ENCODE results near the gene GPRIN1.
A peak's percentile ranks its signal among the peaks of the same experiment; 100 is the strongest.

The GPRIN1 gene

DNA sequence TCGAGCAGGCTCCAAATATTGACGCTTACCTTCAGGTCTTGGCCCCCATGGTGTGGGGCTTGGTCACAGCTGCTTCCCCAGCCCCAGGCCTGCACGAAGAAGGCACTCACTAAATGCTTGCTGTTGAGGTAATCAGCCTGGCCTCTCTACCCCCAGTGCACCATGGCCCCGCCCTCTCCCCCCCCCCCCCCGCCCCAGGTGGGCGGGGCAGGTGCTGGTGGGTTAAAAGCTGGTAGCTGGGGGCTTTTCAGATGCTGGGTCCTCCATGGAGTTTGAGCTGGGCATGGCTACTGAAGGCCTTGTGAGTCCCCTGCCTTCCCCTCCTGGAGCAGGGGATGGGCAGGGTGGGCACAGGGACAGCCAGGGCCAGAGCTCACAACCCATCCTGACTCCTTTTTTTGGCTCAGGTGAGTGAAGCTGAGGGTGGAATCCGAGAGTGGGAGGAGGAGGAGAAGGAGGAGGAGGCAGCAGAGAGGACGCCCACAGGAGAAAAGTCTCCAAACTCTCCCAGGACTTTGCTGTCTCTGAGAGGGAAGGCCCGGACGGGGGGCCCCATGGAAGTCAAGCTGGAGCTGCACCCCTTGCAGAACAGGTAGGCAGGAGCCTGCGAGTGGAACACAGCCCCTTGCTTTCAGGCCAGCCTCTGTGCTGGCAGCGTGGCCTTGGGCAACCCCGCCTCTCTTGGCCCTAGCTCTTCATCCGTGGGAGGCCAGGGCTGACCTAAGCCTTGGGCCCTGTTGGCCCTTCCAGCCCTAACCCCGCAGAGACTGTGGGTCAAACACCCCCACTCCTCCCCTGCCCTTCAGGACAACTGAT lies 32.9 kb upstream of the GPRIN1 start:
- no peak for DNase-seq

DNA sequence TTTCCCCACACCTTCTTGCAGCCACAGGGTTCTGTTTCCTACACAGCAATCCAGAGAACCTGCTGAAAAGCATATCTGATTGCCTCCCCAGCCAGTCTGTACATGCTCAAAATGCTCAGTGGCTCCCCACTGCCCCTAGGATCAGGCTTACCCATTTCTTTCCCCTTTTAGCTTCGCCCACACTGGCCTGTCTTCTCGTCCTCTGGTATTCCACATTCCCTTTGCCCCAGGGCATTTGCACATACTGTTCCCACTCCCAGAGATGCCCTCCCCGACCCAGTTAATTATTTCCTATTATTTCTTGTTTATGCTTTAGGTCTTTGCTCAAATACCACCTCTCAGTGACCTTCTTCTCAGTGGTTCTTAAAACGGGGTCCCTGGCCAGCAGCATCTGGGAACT lies 30.7 kb upstream of the GPRIN1 start:
- DNase-seq: no peak

DNA sequence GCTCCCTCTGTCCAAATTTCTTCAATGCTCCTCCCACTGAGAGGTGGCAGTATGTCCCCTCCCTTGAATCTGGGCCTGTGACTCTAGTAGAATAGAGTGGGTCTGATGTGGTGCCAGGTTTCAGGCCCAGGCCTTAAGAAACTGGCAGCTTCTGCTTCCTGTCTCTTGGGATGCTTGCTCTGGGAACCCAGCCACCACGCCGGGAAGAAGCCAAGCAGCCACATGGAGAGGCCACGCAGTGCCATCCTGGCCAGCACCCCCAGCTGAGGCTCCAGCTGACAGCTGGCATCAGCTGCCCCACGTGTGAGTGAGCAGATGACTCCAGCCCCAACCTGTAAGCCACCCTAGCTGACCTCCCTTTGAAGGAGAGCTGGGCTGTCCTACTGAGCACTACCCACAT lies 30.0 kb upstream of the GPRIN1 start:
- DNase-seq: peak; percentile 42 to 56

DNA sequence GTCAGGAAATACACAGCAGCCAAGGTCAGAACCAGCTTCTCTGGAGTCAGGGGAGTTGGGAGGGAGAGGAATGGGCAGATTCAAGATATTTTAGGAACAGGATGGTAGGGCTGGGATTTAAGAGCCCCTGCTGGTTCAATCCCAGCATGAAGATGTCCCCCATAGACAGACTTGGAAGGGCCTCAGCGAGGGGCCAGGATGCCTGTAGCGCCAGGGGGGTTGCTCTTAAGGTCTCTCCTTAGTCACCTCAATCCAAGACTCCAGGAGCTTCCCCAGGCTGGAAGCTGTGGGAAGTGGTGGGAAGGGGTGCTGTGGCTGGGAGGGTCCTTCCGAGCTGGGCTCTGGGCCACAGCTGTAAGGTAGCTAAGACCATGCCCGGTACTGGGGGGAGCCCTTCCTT lies 29.3 kb upstream of the GPRIN1 start:
- no peak for DNase-seq

DNA sequence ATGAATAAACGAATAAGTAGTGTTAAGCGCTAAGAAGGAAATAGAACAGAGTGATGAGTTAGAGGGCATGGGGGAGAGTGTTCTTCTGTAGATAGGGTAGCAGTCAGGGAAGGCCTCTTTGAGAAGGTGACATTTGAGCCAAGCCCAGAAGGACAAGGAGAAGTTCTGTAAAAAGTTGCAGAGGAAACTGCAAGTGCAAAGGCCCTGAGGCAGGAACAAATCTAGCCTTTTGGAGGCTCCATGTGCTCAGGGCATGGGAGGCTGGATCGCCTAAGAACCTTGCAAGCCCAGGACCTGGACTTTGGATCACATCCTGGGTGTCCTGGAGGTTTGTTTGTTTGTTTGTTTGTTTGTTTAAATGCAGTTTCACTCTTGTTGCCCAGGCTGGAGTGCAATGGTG lies 28.5 kb upstream of the GPRIN1 start:
- DNase-seq: no peak

DNA sequence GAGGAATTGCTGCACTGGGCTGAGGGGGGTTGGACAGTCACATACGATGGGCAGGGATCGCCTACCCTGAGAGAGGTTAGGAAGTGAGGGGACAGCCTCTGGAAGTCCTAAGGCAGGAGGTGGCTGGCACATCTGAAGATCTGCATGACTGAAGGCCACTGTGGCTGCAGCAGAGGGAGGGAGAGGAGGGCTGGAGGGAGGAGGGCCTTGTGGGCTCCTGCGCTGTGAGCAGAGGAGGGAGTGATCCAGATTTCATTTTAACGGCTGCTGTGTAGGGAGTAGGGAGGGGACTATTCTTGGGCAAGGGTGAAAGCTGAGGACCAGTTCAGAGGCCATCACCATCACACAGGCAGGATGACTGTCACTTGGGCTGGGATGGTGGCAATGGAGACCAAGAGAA lies 27.6 kb upstream of the GPRIN1 start:
- no peak for DNase-seq

DNA sequence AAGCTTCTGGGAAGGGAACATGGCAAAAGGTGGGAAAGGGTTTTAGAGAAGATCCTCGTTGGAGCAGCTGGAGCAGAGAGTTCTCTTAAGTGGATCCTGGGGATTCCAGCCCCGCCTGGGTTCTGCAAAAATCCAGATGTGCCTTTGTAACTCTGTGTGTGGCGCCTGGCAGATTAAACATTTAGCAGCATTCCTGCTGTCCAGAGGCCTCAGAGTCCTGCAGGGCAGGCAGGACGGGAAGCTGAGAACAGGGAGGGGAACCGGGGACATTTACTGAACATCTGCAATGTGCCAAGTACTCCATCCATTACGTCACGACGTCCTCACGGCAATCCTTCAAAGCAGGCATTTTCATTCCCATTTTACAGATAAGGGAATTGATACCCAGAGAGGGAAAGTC lies 26.5 kb upstream of the GPRIN1 start:
- no peak for DNase-seq

DNA sequence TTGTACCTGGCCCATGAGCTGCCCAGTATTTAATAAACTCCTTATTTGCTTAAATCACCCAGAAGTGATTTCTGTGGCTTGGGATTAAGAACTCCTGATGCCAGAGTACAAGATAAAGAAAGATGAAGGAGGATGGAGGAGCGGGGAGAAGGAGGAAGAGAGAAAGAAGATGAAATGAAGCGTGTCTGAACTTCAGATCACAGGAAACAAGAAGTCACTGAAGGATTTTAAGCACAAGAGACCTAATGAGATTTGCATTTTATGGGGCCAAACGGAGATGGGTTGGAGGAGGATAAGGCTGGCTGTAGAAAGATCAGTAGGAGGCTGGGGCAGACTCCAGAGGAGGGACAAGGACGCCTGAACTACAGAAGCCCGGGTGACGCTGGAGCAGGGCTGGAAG lies 23.6 kb upstream of the GPRIN1 start:
- no peak for DNase-seq

DNA sequence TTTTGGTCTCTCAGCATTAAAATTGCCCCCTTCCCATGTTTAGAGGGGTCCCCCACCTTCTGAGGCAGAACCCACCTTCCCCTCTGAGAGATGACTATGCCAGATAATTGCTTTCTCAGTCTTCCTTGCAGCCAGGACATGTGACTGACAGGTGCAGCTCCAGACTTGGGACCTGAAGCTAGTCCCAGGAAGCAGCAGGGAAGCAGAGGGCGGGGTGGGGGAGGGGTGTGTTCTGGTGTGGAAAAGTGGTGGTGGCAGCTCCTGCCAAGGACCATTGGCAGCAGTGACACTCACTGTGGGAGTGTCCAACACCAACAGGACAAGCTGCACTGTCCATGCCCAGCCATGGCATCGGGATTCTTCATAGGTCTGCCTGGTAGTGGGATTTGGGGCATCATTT lies 22.8 kb upstream of the GPRIN1 start:
- no peak for DNase-seq

DNA sequence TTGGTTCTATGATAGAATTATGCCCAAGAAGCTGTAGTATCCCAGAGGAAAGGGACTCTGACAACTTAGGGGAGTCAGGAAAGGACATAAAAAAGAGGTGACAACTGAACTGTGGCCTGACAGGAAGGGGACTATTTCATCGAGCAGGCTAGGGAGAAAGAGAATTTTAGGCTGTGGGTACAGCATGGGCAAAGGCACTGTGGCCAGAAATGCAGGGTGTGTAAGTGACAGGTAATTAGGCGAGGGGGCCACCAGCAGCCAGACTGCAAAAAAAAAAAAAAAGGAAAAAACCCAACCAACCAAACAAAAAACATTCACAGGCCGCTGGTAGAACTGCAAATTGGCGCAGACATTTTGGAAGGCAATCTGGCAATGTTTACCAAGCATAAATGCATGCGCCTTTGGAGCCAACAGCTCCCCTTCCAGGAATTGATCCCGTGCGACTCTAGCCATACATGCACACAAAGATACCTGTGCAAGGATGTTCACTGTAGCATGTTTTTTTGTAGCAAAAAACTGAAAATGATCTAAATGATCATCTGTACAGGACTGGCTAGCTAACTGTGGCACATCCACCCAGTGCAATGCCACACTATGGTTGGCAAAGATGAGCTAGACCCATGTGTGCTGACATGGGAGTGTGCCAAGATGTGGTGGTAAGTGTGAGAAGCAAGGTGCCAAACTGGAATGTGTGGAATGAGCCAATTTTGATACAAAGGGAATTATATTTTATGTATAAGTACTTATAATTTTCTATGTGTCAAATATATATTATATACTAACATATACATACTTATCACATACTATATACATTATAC lies 21.6 kb upstream of the GPRIN1 start:
- no peak for DNase-seq

DNA sequence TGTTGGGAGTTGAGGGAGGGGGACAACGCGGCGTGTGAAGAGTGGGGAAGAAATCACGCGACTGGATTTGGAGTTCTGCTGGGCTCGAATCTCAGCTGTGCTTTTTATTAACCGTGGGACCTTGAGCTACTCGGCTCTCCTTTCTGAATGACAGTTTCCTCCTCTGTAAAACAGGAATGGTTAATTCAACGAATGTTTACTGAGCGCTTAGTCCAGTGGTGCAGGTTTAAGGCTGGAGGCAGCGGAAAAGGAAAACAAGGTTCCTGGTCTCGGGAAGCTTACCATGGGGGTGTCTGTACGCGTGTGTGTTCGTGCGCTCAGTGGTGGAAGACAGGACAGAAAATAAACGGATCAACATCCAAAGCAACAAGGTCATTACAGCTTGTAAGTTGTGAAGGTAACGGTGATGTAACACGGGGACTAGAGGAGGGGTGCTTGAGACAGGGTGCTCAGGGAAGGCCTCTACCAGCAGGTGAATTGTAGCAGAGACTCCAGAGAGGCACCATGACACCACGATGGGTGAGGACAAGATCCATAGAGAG lies 20.8 kb upstream of the GPRIN1 start:
- DNase-seq: no peak

DNA sequence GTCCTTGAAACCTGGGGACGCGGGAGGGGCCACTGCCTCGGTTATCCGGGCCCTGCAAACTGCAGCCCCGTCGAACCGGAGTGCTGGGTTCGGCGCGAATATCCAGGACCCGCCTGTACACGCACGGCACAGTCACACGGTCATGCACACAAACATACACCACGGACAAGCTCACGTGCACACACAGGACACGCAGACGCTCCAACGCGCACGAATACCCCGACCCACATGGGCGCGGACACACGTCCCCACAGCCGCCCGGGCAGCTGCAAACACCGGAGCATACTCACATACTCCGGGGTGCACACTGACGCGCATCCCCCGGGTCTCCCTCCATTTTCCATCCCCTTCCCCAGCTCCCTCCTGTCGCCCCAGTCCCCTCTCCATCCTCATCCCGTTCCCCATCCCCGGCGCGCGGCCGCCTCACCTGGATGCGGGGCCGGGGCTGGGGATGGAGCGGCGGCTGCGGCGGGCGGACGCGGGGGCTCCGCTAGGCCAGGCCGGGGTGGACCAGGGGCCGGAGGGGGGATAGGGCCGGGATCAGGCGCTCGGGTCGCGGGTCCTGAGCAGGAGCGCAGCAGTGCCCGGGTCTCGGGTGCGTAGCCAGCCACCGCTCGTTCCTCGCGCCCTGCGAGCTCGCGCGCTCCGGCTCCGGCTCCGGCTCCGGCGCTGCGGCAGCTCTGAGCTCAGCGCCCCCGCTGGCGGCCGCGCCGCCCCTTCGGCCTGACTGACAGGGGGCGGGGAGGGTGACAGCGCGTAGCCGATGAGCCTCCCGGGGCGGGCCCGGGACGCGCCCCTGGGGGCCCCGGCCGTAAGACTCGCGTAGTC lies 20.1 kb upstream of the GPRIN1 start, which contains the start of the genes EIF4E1B and SNCB:
Gene EIF4E1B (plus strand): TSS at position 823 of the 828 bp plus-strand sequence. CDS start 12,113 bp downstream, outside the sequence.
Gene SNCB (minus strand): TSS at position 682 of the 828 bp plus-strand sequence. CDS start 880 bp downstream, outside the sequence.
- peak in 1 of 2 donors; percentile 26 for DNase-seq

DNA sequence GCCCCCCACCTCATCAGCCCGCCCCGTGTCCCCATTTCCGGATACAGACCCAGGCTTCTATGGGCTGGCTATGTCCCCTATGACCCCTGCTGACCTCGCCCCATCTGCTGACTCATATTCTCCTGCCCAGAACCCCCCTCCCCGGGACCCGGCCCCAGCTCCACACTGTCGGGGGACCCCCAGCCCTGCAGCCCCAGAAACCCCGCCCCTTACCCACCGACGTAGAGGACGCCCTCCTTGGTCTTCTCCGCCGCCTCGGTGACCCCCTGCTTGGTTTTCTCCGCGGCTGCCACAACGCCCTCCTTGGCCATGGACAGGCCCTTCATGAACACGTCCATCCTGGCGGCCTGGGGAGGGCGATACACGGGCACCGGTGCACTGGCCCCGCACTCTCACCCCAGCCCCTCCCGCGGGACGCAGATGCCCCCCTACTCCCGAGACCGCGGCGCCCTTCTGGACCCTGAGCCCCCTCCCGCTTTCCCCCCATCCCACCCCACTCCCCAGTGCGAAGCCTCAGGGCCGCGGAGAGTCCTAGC lies 19.4 kb upstream of the GPRIN1 start:
- no peak for DNase-seq

DNA sequence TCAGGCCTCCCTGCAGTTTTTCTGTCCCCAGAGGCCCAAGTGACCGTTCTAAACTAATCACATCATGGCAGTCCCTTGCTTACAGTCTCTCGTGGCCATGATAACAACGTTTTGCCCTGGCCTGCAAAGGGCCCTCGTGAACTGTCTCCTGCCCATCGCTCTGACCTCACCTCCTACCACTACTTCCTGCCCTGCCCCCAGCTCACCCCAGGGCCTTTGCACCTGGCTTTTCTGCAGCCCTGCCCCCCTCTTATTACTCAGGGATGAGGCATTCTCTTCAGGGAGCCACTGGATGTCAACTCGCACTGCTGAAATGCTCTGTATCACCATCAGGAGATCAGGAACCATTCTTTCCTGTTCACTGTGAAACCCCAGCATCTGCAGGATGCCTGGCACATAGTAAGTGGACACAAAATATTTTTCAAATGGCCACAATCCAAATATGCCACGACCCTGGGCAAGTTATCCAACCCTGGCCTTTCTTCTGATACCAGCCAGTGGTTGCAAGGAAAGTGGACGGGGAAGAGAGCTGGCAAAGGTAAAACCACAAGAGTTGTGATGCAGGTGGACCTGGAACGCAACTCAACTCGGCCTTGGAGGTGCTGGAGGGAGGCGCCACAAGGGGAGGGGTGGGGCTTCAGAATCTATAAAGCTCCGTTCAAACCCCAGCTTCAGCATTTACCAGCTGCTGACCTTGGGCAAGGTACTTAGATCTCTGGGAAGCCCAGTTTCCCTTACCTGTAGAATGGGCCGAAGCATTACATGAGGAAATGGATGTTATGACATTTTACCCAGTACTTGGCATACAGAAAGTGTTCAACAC lies 18.7 kb upstream of the GPRIN1 start:
- DNase-seq: no peak

DNA sequence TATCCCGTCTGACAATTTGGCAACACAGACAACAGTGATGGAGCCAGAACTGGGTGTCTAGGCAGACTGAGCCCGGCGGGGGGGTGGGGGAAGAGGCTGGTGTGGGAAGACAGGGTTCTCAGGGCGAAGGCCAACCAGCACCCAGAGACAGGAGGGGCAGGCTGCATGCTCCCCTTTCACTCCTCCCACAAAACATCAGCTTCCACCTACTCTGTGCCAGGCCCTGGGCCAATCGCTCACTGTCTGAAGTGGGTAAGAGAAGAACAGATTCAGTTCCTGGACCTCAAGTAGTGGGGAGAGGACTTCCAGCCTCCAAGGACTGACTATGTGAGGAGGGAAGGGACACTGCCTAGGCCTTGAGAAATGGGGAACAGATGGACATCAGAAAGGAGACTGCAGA lies 17.6 kb upstream of the GPRIN1 start:
- DNase-seq: no peak

DNA sequence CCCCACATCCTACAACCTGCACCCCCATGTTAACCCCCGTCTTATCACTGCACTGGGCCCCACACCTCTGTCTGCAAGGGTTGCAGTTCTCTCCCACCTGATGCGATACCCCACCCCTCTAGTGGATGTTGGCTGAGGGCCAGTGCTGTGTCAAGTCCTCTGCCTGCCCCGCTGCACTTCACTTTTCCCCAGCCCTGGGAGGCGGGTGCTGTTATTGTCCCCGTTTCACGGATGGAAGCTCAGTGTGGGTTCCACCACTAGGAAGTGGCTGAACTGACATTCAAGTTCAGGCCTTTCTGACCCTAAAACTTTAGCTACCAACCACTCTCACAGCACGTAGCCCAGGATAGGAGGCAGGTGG lies 16.9 kb upstream of the GPRIN1 start:
- DNase-seq: no peak

DNA sequence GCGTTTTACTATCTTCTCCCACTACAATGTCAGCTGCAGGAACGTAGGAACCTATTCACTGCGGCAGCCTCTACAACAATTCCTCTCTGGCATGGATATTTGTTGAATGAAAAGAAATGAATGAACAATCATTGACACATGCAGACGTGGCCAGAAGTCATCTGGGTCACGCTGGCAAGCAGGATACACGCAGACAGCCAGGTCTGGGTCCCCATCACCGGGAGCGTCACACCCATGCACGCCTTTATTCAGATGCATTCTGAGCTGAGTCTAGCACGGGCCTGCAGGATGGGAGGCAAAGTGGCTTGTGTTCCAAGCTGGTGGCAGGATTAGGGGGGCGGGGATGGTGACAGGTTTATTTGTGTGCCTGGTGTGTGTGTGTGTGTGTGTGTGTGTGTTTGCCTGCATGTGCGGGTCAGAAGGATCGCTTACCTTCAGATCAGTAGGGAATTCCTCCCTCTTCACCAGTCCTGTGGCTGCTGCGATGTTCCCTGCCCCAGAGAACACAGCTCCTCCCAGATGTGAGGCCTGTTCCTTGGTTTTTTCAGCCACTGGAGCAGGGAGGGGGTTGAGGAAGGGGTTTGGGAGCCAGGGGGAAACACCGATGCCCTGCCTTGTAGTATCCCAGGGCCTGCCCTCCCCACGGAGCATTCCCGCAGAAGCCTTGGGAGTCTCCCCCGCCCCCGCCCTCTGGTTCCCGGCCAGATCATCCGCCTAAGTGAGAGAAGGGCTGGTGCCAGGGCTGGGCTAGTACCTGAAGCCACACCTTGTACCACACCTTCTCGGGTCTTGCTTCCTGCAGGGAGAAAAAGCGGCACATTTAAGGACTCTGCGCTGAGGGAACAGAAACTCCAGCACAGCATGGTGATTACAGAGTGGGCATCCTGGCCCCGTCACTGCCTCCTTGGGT lies 16.3 kb upstream of the GPRIN1 start:
- DNase-seq: no peak

DNA sequence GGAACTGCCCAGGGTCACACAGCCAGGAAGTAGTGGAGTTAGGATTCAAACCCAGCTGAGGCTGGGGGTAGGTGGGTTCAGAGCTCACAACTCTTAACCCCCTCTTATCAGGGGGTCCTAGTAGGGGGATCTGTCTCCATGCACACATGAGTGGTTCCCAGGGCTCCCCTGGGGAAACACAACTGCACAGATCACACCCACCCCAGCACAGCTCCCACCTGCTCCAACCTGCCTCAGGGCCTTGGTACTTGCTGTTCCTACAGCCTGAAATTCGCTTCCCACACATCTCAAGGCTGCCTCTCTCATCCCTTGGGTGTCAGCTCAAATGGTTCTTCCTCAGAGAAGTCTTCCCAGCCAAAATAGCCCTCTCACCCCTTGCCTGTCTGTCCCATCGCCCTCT lies 15.6 kb upstream of the GPRIN1 start:
- DNase-seq: no peak

DNA sequence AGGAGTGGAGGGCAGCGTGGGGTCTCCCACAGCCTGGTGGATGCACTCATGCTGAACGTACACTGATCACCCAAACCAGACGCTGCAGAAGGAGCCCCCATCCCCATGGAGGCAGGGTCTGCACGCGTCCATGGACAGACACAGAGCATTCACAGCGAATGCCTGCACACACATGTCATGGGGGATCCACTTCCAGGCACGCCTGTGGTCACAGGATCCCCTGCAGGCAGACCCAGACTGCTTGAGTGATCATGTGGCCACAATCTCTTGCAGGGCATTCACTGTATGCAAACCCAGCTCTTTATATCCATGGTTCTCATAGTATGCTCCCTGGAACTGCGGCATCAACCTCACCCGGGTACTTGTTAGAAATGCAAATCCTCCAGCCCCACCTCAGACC lies 15.0 kb upstream of the GPRIN1 start:
- DNase-seq: no peak

DNA sequence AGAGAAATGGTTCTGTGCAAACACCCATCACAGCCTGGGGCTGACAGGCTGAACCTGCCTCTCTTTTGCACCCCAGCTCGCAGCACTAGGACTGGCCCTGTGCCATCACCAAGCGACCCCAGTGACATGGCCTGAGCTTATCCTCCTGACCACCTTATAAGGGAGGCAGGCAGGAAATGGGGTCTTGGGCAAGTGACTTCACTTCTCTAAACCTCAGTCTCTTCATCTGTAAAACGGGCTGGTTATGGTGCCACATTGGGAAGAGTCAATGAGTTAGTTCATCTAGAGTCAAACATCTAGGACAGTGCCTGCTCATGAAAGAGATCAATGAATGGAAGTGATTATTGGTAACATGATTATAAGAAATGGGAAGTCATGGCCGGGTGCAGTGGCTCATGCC lies 14.2 kb upstream of the GPRIN1 start:
- no peak for DNase-seq

DNA sequence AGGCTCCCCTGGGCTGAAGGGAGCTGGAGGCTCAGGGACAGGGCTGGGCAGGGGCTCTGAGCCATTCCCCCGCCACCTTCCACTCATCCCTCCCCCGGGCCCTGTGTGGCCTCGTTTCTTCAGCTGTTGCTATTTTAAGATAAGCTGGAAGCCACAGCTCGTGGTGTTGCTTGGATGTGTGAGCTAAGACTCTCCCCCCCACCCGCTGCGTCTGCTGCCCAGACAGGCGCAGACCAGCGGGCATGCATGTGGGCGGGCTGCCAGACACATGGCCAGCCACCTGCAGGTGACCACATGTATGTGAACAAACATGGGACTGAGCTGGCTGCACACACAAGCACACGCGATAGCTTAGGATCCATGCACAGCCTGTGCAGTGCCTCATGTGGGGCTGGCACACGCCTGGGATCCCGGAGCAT lies 11.7 kb upstream of the GPRIN1 start:
- DNase-seq: no peak
